IMR-90 (cell line): ENCODE data around the gene GIPC3. TPM values are rescaled to one million over a fixed set of nuclear protein-coding genes. Genes with fewer than 3 reads are reported as not detected.

ENCODE experiments used
- ATAC-seq: fragments of 200-7000 bp; cut with Tn5 transposase; 2 replicates; pipeline ENCODE4 v1.9.1; 2020; ENCODE audit warnings: low read depth, mild to moderate bottlenecking, moderate library complexity
- BruUV-seq: library from RNA; stranded (reverse); fragments of 400-500 nt; replicated peaks from 2 replicates; lab custom pipeline; 2021; lab: Mats Ljungman, UMichigan
- CTCF ChIA-PET: fragments of 300-600 bp; formaldehyde crosslinking; extraction: SDS; loops from one replicate; lab custom pipeline; 2021; ENCODE audit warnings: antibody characterized with exemption; lab: Yijun Ruan, JAX
- POLR2A ChIA-PET: fragments of 300-600 bp; sonication (Branson Sonifier 250); formaldehyde crosslinking; loops from one replicate; lab custom pipeline; 2022; ENCODE audit warnings: antibody characterized with exemption; ENCODE audit not compliant: unreplicated experiment; lab: Charles Lee
- DNase-seq: peaks from one replicate; pipeline ENCODE4 v3.0.0; 2013
- H2AFZ ChIP-seq: replicated peaks from 2 replicates; pipeline ENCODE3; 2013; ENCODE audit warnings: low read length, mild to moderate bottlenecking; ENCODE audit not compliant: poor library complexity
- H2AK5ac ChIP-seq: 2 replicates; pipeline ENCODE4 v1.6.1; 2013; ENCODE audit warnings: low read depth, low read length, inconsistent platforms
- H2AK9ac ChIP-seq: replicated peaks from 2 replicates; pipeline ENCODE3; 2013; ENCODE audit warnings: mild to moderate bottlenecking, low read depth, low read length, moderate library complexity; ENCODE audit not compliant: poor library complexity
- H2BK120ac ChIP-seq: 2 replicates; pipeline ENCODE4 v1.6.1; 2013; ENCODE audit warnings: low read depth, low read length, inconsistent platforms
- H2BK15ac ChIP-seq: 3 replicates; pipeline ENCODE4 v1.6.1; 2013; ENCODE audit warnings: low read depth, low read length, inconsistent platforms
- H2BK20ac ChIP-seq: 2 replicates; pipeline ENCODE4 v1.6.1; 2013; ENCODE audit warnings: low read depth, mild to moderate bottlenecking, inconsistent platforms, low read length, moderate library complexity
- H2BK5ac ChIP-seq: 2 replicates; pipeline ENCODE4 v1.6.1; 2013; ENCODE audit warnings: mild to moderate bottlenecking, low read depth, low read length, inconsistent platforms; ENCODE audit not compliant: poor library complexity, severe bottlenecking
- H3K14ac ChIP-seq: replicated peaks from 2 replicates; pipeline ENCODE4 v1.6.1; 2013; ENCODE audit warnings: low read depth, low read length, inconsistent platforms
- H3K18ac ChIP-seq: 2 replicates; pipeline ENCODE4 v1.6.1; 2013; ENCODE audit warnings: low read depth, low read length, control low read depth
- H3K23ac ChIP-seq: 2 replicates; pipeline ENCODE4 v1.6.1; 2013; ENCODE audit warnings: low read depth, low read length, inconsistent platforms
- H3K27ac ChIP-seq: 2 replicates; pipeline ENCODE4 v1.5.1; 2013; ENCODE audit warnings: mild to moderate bottlenecking, control low read depth, low read length; ENCODE audit not compliant: insufficient read depth
- H3K27me3 ChIP-seq: 2 replicates; pipeline ENCODE4 v1.6.1; 2013; ENCODE audit warnings: low read length; ENCODE audit not compliant: control insufficient read depth, insufficient read depth
- H3K36me3 ChIP-seq: 2 replicates; pipeline ENCODE4 v1.6.1; 2013; ENCODE audit warnings: low read length, mixed read lengths; ENCODE audit not compliant: control insufficient read depth, insufficient read depth
- H3K4ac ChIP-seq: 2 replicates; pipeline ENCODE4 v1.6.1; 2013; ENCODE audit warnings: low read depth, low read length, inconsistent platforms
- H3K4me1 ChIP-seq: 2 replicates; pipeline ENCODE4 v1.6.1; 2013; ENCODE audit warnings: low read length, mixed read lengths; ENCODE audit not compliant: control insufficient read depth, insufficient read depth
- H3K4me2 ChIP-seq: 2 replicates; pipeline ENCODE4 v1.6.1; 2013; ENCODE audit warnings: low read depth, mild to moderate bottlenecking, control low read depth, low read length, moderate library complexity
- H3K4me3 ChIP-seq: 2 replicates; pipeline ENCODE4 v1.5.1; 2013; ENCODE audit warnings: low read depth, mild to moderate bottlenecking, control low read depth, low read length, moderate library complexity; ENCODE audit not compliant: insufficient read depth
- H3K56ac ChIP-seq: 2 replicates; pipeline ENCODE4 v1.6.1; 2013; ENCODE audit warnings: low read length, inconsistent platforms; ENCODE audit not compliant: insufficient read depth; ENCODE audit errors: extremely low read depth
- H3K79me1 ChIP-seq, 2 experiments: 2 replicates each; pipeline ENCODE4 v1.6.1; 2013; ENCODE audit warnings: low read length in 2 of 2, inconsistent platforms in 1 of 2, low read depth in 1 of 2
- H3K9ac ChIP-seq: 2 replicates; pipeline ENCODE4 v1.6.1; 2013; ENCODE audit warnings: low read depth, low read length, control low read depth
- H3K9me1 ChIP-seq: 2 replicates; pipeline ENCODE4 v1.6.1; 2013; ENCODE audit warnings: low read length, inconsistent platforms; ENCODE audit not compliant: insufficient read depth
- H3K9me3 ChIP-seq: 2 replicates; pipeline ENCODE4 v1.6.1; 2013; ENCODE audit warnings: low read length; ENCODE audit not compliant: control insufficient read depth, insufficient read depth
- H4K20me1 ChIP-seq: 2 replicates; pipeline ENCODE4 v1.6.1; 2013; ENCODE audit warnings: low read length, inconsistent platforms; ENCODE audit not compliant: insufficient read depth
- H4K5ac ChIP-seq: 2 replicates; pipeline ENCODE4 v1.6.1; 2013; ENCODE audit warnings: mild to moderate bottlenecking, low read depth, low read length, control low read depth
- H4K8ac ChIP-seq, 2 experiments: 2 replicates each; pipeline ENCODE4 v1.6.1; 2013; ENCODE audit warnings: low read depth in 2 of 2, low read length in 2 of 2, control low read depth in 1 of 2, inconsistent platforms in 1 of 2
- H4K91ac ChIP-seq: 2 replicates; pipeline ENCODE4 v1.6.1; 2013; ENCODE audit warnings: low read depth, low read length, inconsistent platforms; ENCODE audit not compliant: insufficient read depth
- RCOR1 ChIP-seq: IDR thresholded peaks from 2 replicates; pipeline ENCODE4 v1.6.1; 2012; ENCODE audit warnings: mild to moderate bottlenecking, low read length, improper control_type of control experiment; ENCODE audit not compliant: insufficient replicate concordance
- WGBS, 2 experiments: methylation state at CpG; one replicate each; pipeline versions ENCODE4 v1.1.5 to v1.1.7; 2013; ENCODE audit warnings: missing lambda C conversion rate in 2 of 2; ENCODE audit not compliant: insufficient read length in 1 of 2; ENCODE audit errors: extremely low coverage in 2 of 2; 5-methylcytosine and 5-hydroxymethylcytosine counted together
- dilution Hi-C: fragments of 300-500 bp; cut with HindIII; formaldehyde crosslinking; loops from one replicate; pipeline ENCODE4 v1.14.3; 2018; ENCODE audit warnings: low sequenced_read_pairs; ENCODE audit not compliant: unreplicated experiment
- in situ Hi-C: fragments of 300-500 bp; cut with MboI; formaldehyde crosslinking; loops from 3 replicates; pipeline ENCODE4 v1.14.3; 2019; ENCODE audit warnings: low sequenced_read_pairs, inconsistent platforms, mixed read lengths
- intact Hi-C: fragments of 100-400 bp; cut with micrococcal nuclease; formaldehyde crosslinking; loops from 2 replicates; pipeline ENCODE4 v1.10.0; 2022
- polyA plus RNA-seq, 3 experiments: library from polyadenylated mRNA; depleted of rRNA; stranded (reverse); fragments of >200 nt; gene quantifications; 2 replicates each; pipeline ENCODE4 v1.2.3, GENCODE V29; 2012; ENCODE audit warnings: low replicate concordance in 1 of 3
- total RNA-seq: library from RNA; depleted of rRNA; stranded (reverse); fragments of >200 nt; gene quantifications from 2 replicates; pipeline ENCODE4 v1.2.3, GENCODE V29; 2012

Gene GIPC3
- total and polyA plus RNA-seq, 2 of the 4 experiments (the other 2 are of a cell fraction) = under 0.01 to 0.36 TPM

GRCh38 chr19:3551792-3552095, 33.5 kb upstream of the GIPC3 start:
- ATAC-seq (no peak), DNase-seq (no peak)
- no peak overlapping the region for H2AK9ac ChIP-seq
- H3K4me3 ChIP-seq = no peak overlapping the region
- H3K27ac ChIP-seq = no peak overlapping the region
- peaks cover 30 to 58% of the 10 kb centered on the region in 2 experiments for H3K79me1 ChIP-seq
- BruUV-seq = no TSS peak
- WGBS, 2 experiments = 87% methylated on average over 7 of the region's 9 CpGs; no CpG with 5 or more reads in 1 of the 2 experiments
- H4K8ac ChIP-seq = no peak overlapping the region
- H2BK120ac ChIP-seq = no peak overlapping the region
- no peaks in the 10 kb centered on the region for H3K9me3 ChIP-seq
- no peak overlapping the region for H4K91ac ChIP-seq
- no peak overlapping the region for H3K9ac ChIP-seq
- H3K9me1 ChIP-seq = 0 out of 2 replicates have a peak, but pooled peaks cover 4% of the 10 kb centered on the region
- H4K5ac ChIP-seq = no peak overlapping the region
- H3K56ac ChIP-seq = no peak overlapping the region
- TF ChIP-seq RCOR1 = no peak
- H3K4me2 ChIP-seq = no peak overlapping the region
- POLR2A ChIA-PET = no interaction called here
- dilution Hi-C loops (no loop called here), in situ Hi-C loops (no loop called here), intact Hi-C loops (no loop called here)
- no peak overlapping the region for H2BK20ac ChIP-seq
- no peak overlapping the region for H2AFZ ChIP-seq
- peaks cover 41% of the 10 kb centered on the region for H4K20me1 ChIP-seq
- peaks cover 16% of the 10 kb centered on the region for H3K36me3 ChIP-seq
- H3K4ac ChIP-seq = no peak overlapping the region
- H2AK5ac ChIP-seq = no peak overlapping the region
- no peak overlapping the region for H2BK5ac ChIP-seq
- H3K14ac ChIP-seq = no peak overlapping the region
- CTCF ChIA-PET = no interaction called here
- peaks cover 16% of the 10 kb centered on the region for H3K4me1 ChIP-seq
- no peak overlapping the region for H2BK15ac ChIP-seq
- no peak overlapping the region for H3K18ac ChIP-seq
- H3K27me3 ChIP-seq = no peaks in the 10 kb centered on the region
- no peak overlapping the region for H3K23ac ChIP-seq
